ENCODE results near the gene PLXNB3. TPM values are rescaled to one million over a fixed set of nuclear protein-coding genes. Genes with fewer than 3 reads are reported as not detected.

PLXNB3 gene
- total RNA-seq, 2 experiments from 2014 or later = not detected

- no TSS peak for BruUV-seq (replicated peaks)
Measured at GRCh38 chrX:153773741-153774575, 9.9 kb downstream of the PLXNB3 start.

GRCh38 chrX:153774576-153775292, 10.7 kb downstream of the PLXNB3 start:
- H4K20me1 ChIP-seq (ENCODE audit: insufficient read depth, low read length) = no peaks in the 10 kb centered on the region
- TF ChIP-seq EZH2phosphoT487 (IDR thresholded peaks at IDR 0.05; ENCODE audit: borderline replicate concordance, low read depth, low read length) (no peak), CTCF (conservative IDR thresholded peaks at IDR 0.05; ENCODE audit: low read length) (no peak)
- intact Hi-C loops (cut with micrococcal nuclease; ENCODE audit: unreplicated experiment) = no loop called here
- H3K4me3 ChIP-seq (ENCODE audit: low read depth, low read length, poor library complexity, severe bottlenecking) = no peak overlapping the region
- H3K79me2 ChIP-seq (ENCODE audit: insufficient read depth, low read depth, low read length) = no peaks in the 10 kb centered on the region
- BruUV-seq (replicated peaks) = no TSS peak
- no peaks in the 10 kb centered on the region for H3K36me3 ChIP-seq (ENCODE audit: insufficient read depth, low read length)
- H3K27ac ChIP-seq (ENCODE audit: low read depth, low read length, poor library complexity, severe bottlenecking) = no peak overlapping the region
- ChIA-PET POLR2A (no interaction called here), CTCF (ENCODE audit: unreplicated experiment) (no interaction called here)
- H3K9me2 ChIP-seq (ENCODE audit: insufficient read depth, low read length) = no peaks in the 10 kb centered on the region
- DNase-seq (ENCODE audit: low spot score) = no peak
- H3K4me2 ChIP-seq (ENCODE audit: low read length) = no peak overlapping the region
- no peaks in the 10 kb centered on the region for H3K9me3 ChIP-seq (ENCODE audit: low read length)
- no peak overlapping the region for H2AFZ ChIP-seq (ENCODE audit: low read length)
- H3K4me1 ChIP-seq (ENCODE audit: insufficient read depth, low read length, poor library complexity, severe bottlenecking) = no peaks in the 10 kb centered on the region

More at GRCh38 chrX:153773741-153774575, 9.9 kb downstream of the PLXNB3 start:
- no peak for DNase-seq (ENCODE audit: low spot score)
- H3K36me3 ChIP-seq (ENCODE audit: insufficient read depth, low read length) = no peaks in the 10 kb centered on the region
- TF ChIP-seq CTCF (conservative IDR thresholded peaks at IDR 0.05; ENCODE audit: low read length) = no peak
- no peak for TF ChIP-seq EZH2phosphoT487 (IDR thresholded peaks at IDR 0.05; ENCODE audit: borderline replicate concordance, low read depth, low read length)
- intact Hi-C loops (cut with micrococcal nuclease; ENCODE audit: unreplicated experiment) = no loop called here
- no peaks in the 10 kb centered on the region for H3K9me3 ChIP-seq (ENCODE audit: low read length)
- H3K27ac ChIP-seq (ENCODE audit: low read depth, low read length, poor library complexity, severe bottlenecking) = no peak overlapping the region
- H3K9me2 ChIP-seq (ENCODE audit: insufficient read depth, low read length) = no peaks in the 10 kb centered on the region
- H2AFZ ChIP-seq (ENCODE audit: low read length) = no peak overlapping the region
- no peaks in the 10 kb centered on the region for H4K20me1 ChIP-seq (ENCODE audit: insufficient read depth, low read length)
- H3K79me2 ChIP-seq (ENCODE audit: insufficient read depth, low read depth, low read length) = no peaks in the 10 kb centered on the region
- POLR2A ChIA-PET = no interaction called here
- CTCF ChIA-PET (ENCODE audit: unreplicated experiment) = no interaction called here
- H3K4me1 ChIP-seq (ENCODE audit: insufficient read depth, low read length, poor library complexity, severe bottlenecking) = no peaks in the 10 kb centered on the region
- H3K4me3 ChIP-seq (ENCODE audit: low read depth, low read length, poor library complexity, severe bottlenecking) = no peak overlapping the region
- no peak overlapping the region for H3K4me2 ChIP-seq (ENCODE audit: low read length)

Data from OCI-LY7 (cell line).